ENCODE data around the gene FUBP3.

GRCh38 chr9:130677252-130677651 is 97.9 kb downstream of the FUBP3 start:
- TF ChIP-seq CEBPB (IDR thresholded peaks at IDR 0.05; ENCODE audit: low read depth): no peak
- TF ChIP-seq ZFX (IDR thresholded peaks at IDR 0.05): no peak
- TF ChIP-seq EZH2phosphoT487 (IDR thresholded peaks at IDR 0.05; ENCODE audit: borderline replicate concordance): no peak
- no peak for TF ChIP-seq POLR2AphosphoS5 (IDR thresholded peaks at IDR 0.05; ENCODE audit: low read depth, low read length)
- TF ChIP-seq ZBTB33 (IDR thresholded peaks at IDR 0.05; ENCODE audit: extremely low read depth, insufficient replicate concordance, low read length): no peak
- no peak for TF ChIP-seq CTCF (IDR thresholded peaks at IDR 0.05 in 2 of 3, conservative IDR thresholded peaks at IDR 0.05 in 1 of 3; ENCODE audit: borderline replicate concordance in 1 of 3, insufficient read depth in 1 of 3, low read depth in 2 of 3, low read length in 2 of 3)

All from HCT116 (cell line).